ENCODE results near the gene TJP1.

DNA sequence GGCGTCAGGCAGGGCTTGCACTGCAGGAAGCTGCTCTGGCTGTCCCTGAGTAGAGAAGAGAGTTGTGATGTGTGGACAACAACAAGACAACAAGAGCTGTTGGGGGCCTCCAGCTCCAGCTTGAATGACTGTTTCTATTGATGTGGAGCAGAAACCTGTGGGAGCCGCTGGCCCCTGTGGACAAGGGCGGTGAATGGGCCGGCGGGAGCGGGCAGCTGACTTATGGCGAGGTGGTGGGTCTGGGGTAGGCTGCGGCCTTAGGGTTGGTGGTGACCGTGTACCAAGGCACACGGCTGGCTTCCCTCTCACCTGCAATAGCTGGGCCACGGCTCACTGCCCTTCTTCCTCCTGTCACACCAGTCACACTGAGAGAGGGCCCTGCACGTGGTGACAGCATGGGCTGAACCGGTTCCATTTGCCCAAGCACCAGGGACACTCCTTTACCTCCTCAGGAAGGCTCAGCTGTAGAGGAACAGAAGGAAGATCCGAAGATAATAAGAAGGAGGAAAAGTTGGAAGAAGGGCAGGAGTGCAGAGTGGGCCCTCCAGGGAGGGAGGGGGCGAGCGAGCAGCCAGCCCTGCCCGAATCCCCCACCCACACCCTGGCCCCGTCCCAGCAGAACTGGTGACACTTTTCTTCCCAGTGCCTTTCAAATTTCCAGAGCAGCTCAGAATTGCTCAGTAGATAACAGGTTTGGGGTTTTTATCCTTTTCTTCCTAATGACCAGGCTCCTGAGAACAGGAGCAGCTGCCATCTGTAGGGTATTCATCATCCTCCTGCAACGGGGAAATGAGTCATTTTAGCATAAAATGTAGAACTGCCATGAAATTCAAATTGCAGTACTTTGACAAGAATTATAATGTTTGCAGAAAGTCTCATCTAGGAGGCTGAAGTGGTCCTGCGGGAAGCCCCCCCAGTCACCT is 136.9 kb downstream of the TJP1 start:
- TF ChIP-seq, protein P1, sequence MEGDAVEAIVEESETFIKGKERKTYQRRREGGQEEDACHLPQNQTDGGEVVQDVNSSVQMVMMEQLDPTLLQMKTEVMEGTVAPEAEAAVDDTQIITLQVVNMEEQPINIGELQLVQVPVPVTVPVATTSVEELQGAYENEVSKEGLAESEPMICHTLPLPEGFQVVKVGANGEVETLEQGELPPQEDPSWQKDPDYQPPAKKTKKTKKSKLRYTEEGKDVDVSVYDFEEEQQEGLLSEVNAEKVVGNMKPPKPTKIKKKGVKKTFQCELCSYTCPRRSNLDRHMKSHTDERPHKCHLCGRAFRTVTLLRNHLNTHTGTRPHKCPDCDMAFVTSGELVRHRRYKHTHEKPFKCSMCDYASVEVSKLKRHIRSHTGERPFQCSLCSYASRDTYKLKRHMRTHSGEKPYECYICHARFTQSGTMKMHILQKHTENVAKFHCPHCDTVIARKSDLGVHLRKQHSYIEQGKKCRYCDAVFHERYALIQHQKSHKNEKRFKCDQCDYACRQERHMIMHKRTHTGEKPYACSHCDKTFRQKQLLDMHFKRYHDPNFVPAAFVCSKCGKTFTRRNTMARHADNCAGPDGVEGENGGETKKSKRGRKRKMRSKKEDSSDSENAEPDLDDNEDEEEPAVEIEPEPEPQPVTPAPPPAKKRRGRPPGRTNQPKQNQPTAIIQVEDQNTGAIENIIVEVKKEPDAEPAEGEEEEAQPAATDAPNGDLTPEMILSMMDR (IDR thresholded peaks at IDR 0.05): no peak
- no peak for TF ChIP-seq POLR2A (IDR thresholded peaks at IDR 0.05)
